PFSK-1 (cell line): ENCODE results near the gene KLK2.

ENCODE experiments used
- POLR2AphosphoS5 ChIP-seq: IDR thresholded peaks from 2 replicates; pipeline ENCODE4 v1.6.1; 2012; ENCODE audit warnings: low read depth, mild to moderate bottlenecking, control low read depth, low read length, moderate library complexity
- SIN3A ChIP-seq: IDR thresholded peaks from 2 replicates; pipeline ENCODE4 v1.6.1; 2012; ENCODE audit warnings: mild to moderate bottlenecking, low read length, moderate library complexity, borderline replicate concordance; ENCODE audit not compliant: insufficient read depth
- TAF1 ChIP-seq: IDR thresholded peaks from 2 replicates; pipeline ENCODE4 v1.6.1; 2012; ENCODE audit warnings: low read length, control low read depth, borderline replicate concordance; ENCODE audit not compliant: insufficient read depth
- TF ChIP-seq, protein P1 (sequence below), 2 experiments: IDR thresholded peaks; 2 replicates each; pipeline versions ENCODE4 v1.6.1 to v1.8.0; 2011 to 2012; ENCODE audit warnings: low read depth in 2 of 2, low read length in 2 of 2, control low read depth in 1 of 2, inconsistent platforms in 1 of 2, mild to moderate bottlenecking in 1 of 2, moderate library complexity in 1 of 2; ENCODE audit not compliant: insufficient read depth in 1 of 2

GRCh38 chr19:50833117-50833801 is 40.0 kb upstream of the KLK2 start, which contains the start of gene KLK15:
- TF ChIP-seq POLR2AphosphoS5 (no peak), SIN3A (no peak), TAF1 (no peak)
- TF ChIP-seq, protein P1, sequence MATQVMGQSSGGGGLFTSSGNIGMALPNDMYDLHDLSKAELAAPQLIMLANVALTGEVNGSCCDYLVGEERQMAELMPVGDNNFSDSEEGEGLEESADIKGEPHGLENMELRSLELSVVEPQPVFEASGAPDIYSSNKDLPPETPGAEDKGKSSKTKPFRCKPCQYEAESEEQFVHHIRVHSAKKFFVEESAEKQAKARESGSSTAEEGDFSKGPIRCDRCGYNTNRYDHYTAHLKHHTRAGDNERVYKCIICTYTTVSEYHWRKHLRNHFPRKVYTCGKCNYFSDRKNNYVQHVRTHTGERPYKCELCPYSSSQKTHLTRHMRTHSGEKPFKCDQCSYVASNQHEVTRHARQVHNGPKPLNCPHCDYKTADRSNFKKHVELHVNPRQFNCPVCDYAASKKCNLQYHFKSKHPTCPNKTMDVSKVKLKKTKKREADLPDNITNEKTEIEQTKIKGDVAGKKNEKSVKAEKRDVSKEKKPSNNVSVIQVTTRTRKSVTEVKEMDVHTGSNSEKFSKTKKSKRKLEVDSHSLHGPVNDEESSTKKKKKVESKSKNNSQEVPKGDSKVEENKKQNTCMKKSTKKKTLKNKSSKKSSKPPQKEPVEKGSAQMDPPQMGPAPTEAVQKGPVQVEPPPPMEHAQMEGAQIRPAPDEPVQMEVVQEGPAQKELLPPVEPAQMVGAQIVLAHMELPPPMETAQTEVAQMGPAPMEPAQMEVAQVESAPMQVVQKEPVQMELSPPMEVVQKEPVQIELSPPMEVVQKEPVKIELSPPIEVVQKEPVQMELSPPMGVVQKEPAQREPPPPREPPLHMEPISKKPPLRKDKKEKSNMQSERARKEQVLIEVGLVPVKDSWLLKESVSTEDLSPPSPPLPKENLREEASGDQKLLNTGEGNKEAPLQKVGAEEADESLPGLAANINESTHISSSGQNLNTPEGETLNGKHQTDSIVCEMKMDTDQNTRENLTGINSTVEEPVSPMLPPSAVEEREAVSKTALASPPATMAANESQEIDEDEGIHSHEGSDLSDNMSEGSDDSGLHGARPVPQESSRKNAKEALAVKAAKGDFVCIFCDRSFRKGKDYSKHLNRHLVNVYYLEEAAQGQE (IDR thresholded peaks at IDR 0.05; ENCODE audit: insufficient read depth in 1 of 2, low read depth in 2 of 2, low read length in 2 of 2), result no peak
